Epithelial cell of proximal tubule (primary cell): ENCODE measurements around the gene DHRS13. TPM values are rescaled to one million over a fixed set of nuclear protein-coding genes. Genes with fewer than 3 reads are reported as not detected.

Experiments used
- DNase-seq: peaks from one replicate; pipeline ENCODE4 v3.0.0-alpha.2; 2011; ENCODE audit warnings: low read depth
- H3K4me3 ChIP-seq: 2 replicates; pipeline ENCODE4 v1.5.1; 2011; ENCODE audit warnings: low read depth, mild to moderate bottlenecking, low read length
- CTCF ChIP-seq: conservative IDR thresholded peaks from 2 replicates; pipeline ENCODE4 v1.5.1; 2012; ENCODE audit warnings: low read depth, mild to moderate bottlenecking, low read length
- total RNA-seq: library from RNA; depleted of rRNA; stranded (reverse); fragments of >200 nt; gene quantifications from 2 replicates; pipeline ENCODE4 v1.2.3, GENCODE V29; 2015

DHRS13 gene
- total RNA-seq, 1 donor from 2014 or later = 18.0 TPM

GRCh38 chr17:28944343-28944742 lies 41.5 kb upstream of the DHRS13 start:
- no peak for DNase-seq
- no peak overlapping the region for H3K4me3 ChIP-seq
- no peak for TF ChIP-seq CTCF

DNA sequence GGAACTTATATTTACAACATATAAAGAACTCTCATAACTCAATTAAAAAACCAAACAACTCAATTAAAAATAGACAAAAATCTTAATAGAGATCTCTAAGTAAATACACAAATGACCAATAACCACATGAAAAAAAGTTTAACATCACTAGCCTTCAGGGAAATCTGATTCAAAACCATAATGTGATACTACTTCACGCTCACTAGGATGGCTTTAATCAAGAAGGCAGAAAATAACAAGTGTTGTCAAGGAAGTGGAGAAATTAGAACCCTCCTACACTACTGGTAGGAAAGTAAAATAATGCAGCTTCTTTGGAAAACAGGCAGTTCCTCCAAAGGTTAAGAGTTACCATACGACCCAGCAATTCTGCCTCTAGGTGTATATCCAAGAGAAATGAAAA lies 40.0 kb upstream of the DHRS13 start:
- H3K4me3 ChIP-seq = no peak overlapping the region
- DNase-seq = no peak
- TF ChIP-seq CTCF = no peak

- no peak overlapping the region for H3K4me3 ChIP-seq
- no peak for DNase-seq
- no peak for TF ChIP-seq CTCF
Observed at GRCh38 chr17:28941251-28941650, 38.4 kb upstream of the DHRS13 start.

GRCh38 chr17:28940675-28941074 lies 37.8 kb upstream of the DHRS13 start:
- no peak for TF ChIP-seq CTCF
- no peak overlapping the region for H3K4me3 ChIP-seq
- no peak for DNase-seq

DNA sequence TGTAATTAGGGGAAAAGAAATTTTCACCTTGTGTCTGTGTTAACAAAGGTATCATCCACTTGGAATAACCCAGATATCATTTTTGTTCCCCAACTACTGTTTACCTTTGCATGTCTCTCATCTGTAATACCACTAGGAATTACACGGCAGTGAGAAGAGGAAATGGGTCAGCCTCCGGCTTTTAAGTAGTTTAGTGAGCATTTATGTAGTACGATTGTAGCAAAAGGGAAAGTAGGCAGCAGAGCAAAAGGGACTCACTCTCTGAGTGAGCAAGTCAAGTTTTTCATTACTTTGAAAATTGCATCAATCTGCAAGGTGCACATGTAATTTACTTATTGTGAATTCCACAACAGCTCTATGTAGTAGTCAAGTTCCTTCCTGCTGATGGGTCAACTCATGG lies 37.3 kb upstream of the DHRS13 start:
- no peak overlapping the region for H3K4me3 ChIP-seq
- TF ChIP-seq CTCF = no peak
- no peak for DNase-seq

DNA sequence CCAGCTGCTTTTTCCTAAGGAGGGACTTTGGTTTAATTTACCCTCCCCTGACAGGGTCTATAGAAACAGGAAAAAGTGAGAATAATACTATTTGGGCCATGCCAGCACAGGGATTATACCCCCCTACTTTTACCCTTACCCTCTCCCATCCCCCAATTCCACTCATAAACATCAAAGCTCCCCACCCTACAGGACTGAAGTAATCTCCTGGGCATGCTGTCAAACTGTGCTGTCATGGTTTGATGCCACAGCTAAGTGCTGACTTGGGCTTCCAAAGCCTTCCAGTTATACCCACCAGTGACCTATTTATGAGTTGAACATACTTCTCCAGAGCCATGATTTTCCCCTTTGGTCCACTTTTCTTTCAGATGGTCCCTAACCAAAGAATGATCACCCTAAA lies 35.7 kb upstream of the DHRS13 start:
- H3K4me3 ChIP-seq = no peak overlapping the region
- TF ChIP-seq CTCF = no peak
- DNase-seq = no peak

- DNase-seq = no peak
- no peak for TF ChIP-seq CTCF
- no peak overlapping the region for H3K4me3 ChIP-seq
Observed at GRCh38 chr17:28937044-28937729, 34.3 kb upstream of the DHRS13 start.
